Kidney epithelial cell (primary cell): ENCODE data around the gene MAPK13. TPM values are rescaled to one million over a fixed set of nuclear protein-coding genes. Genes with fewer than 3 reads are reported as not detected.

Source experiments
- DNase-seq: peaks from one replicate; pipeline ENCODE4 v3.0.0-alpha.2; 2010; ENCODE audit warnings: low read depth
- H3K27me3 ChIP-seq: 2 replicates; pipeline ENCODE4 v1.6.0; 2011; ENCODE audit warnings: low read length; ENCODE audit not compliant: control insufficient read depth, insufficient read depth
- H3K36me3 ChIP-seq: 2 replicates; pipeline ENCODE4 v1.5.1; 2011; ENCODE audit warnings: low read length; ENCODE audit not compliant: control insufficient read depth, insufficient read depth
- H3K4me3 ChIP-seq: 2 replicates; pipeline ENCODE4 v1.5.1; 2011; ENCODE audit warnings: low read depth, mild to moderate bottlenecking, control low read depth, low read length
- CTCF ChIP-seq: IDR thresholded peaks from 2 replicates; pipeline ENCODE4 v1.5.1; 2011; ENCODE audit warnings: mild to moderate bottlenecking, moderate library complexity, low read length, control low read depth, inconsistent platforms; ENCODE audit not compliant: insufficient read depth, poor library complexity, severe bottlenecking
- total RNA-seq: library from RNA; depleted of rRNA; stranded (reverse); fragments of >200 nt; gene quantifications from 2 replicates; pipeline ENCODE4 v1.2.3, GENCODE V29; 2015

MAPK13 gene
- total RNA-seq, 1 donor from 2014 or later = 51.3 TPM

- TF ChIP-seq CTCF = peak; percentile 96
- H3K4me3 ChIP-seq = no peak overlapping the region
- H3K27me3 ChIP-seq = no peaks in the 10 kb centered on the region
- DNase-seq = no peak
- no peaks in the 10 kb centered on the region for H3K36me3 ChIP-seq
These were observed 35.4 kb upstream of the MAPK13 start for GRCh38 chr6:36094753-36095496.

- H3K4me3 ChIP-seq = no peak overlapping the region
- DNase-seq = no peak
- H3K27me3 ChIP-seq = no peaks in the 10 kb centered on the region
- no peak for TF ChIP-seq CTCF
- H3K36me3 ChIP-seq = no peaks in the 10 kb centered on the region
These were observed 34.6 kb upstream of the MAPK13 start for GRCh38 chr6:36095497-36096391.

- Histone ChIP-seq H3K36me3 (no peaks in the 10 kb centered on the region), H3K4me3 (no peak overlapping the region), H3K27me3 (no peaks in the 10 kb centered on the region)
- DNase-seq = no peak
- no peak for TF ChIP-seq CTCF
These were observed 31.9 kb upstream of the MAPK13 start for GRCh38 chr6:36098253-36098919.

GRCh38 chr6:36098920-36099647 lies 31.2 kb upstream of the MAPK13 start:
- TF ChIP-seq CTCF = no peak
- Histone ChIP-seq H3K4me3 (no peak overlapping the region), H3K27me3 (no peaks in the 10 kb centered on the region), H3K36me3 (no peaks in the 10 kb centered on the region)
- no peak for DNase-seq

GRCh38 chr6:36099869-36100483 lies 30.3 kb upstream of the MAPK13 start:
- DNase-seq = no peak
- Histone ChIP-seq H3K4me3 (no peak overlapping the region), H3K27me3 (no peaks in the 10 kb centered on the region), H3K36me3 (no peaks in the 10 kb centered on the region)
- TF ChIP-seq CTCF = no peak
